SK-N-MC (cell line): ENCODE data around the gene ANKS1B.

ENCODE experiments used
- EZH2 ChIP-seq: fragments of 200-600 bp; sonication (generic); IDR thresholded peaks from one replicate; pipeline ENCODE4 v1.6.1; 2017; ENCODE audit warnings: antibody characterized with exemption
- FOXP2 ChIP-seq: optimal IDR thresholded peaks from 2 replicates; pipeline ENCODE3; 2011; ENCODE audit warnings: mild to moderate bottlenecking, moderate library complexity; ENCODE audit not compliant: insufficient read depth; ENCODE audit errors: extremely low read length, control extremely low read depth
- POLR2AphosphoS5 ChIP-seq: IDR thresholded peaks from 2 replicates; pipeline ENCODE4 v1.6.1; 2012; ENCODE audit warnings: mild to moderate bottlenecking, low read depth, low read length, borderline replicate concordance

GRCh38 chr12:98816720-98817119 lies 1168.0 kb downstream of the ANKS1B start:
- TF ChIP-seq EZH2: no peak
- no peak for TF ChIP-seq POLR2AphosphoS5
- no peak for TF ChIP-seq FOXP2
